OCI-LY1 (cell line): Measurements from ENCODE around the gene MARS1.

Experiments
- H2AFZ ChIP-seq: fragments of 200-600 bp; sonication (generic), shearing (Covaris generic); 2 replicates; pipeline ENCODE4 v1.6.0; 2014; ENCODE audit warnings: antibody characterized with exemption, mild to moderate bottlenecking, low read length
- H3F3A ChIP-seq: fragments of 200-600 bp; sonication (generic), shearing (Covaris generic); 2 replicates; pipeline ENCODE4 v1.6.0; 2014; ENCODE audit warnings: mild to moderate bottlenecking, antibody characterized with exemption, low read length, moderate library complexity; ENCODE audit not compliant: insufficient read depth
- H3K27ac ChIP-seq: fragments of 200-600 bp; sonication (generic); 2 replicates; pipeline ENCODE4 v1.5.1; 2014; ENCODE audit warnings: low read length, mixed run types, mild to moderate bottlenecking, low read depth; ENCODE audit not compliant: poor library complexity, severe bottlenecking
- H3K27me3 ChIP-seq: fragments of 200-600 bp; sonication (generic); 2 replicates; pipeline ENCODE4 v1.6.0; 2014; ENCODE audit warnings: antibody characterized with exemption, mild to moderate bottlenecking, low read length, moderate library complexity; ENCODE audit not compliant: insufficient read depth
- H3K36me3 ChIP-seq: fragments of 200-600 bp; sonication (generic); 2 replicates; pipeline ENCODE4 v1.6.1; 2014; ENCODE audit warnings: mild to moderate bottlenecking, antibody characterized with exemption, low read length, moderate library complexity, mixed read lengths; ENCODE audit not compliant: insufficient read depth
- H3K4me1 ChIP-seq: fragments of 200-600 bp; sonication (generic); 2 replicates; pipeline ENCODE4 v1.5.1; 2014; ENCODE audit warnings: mild to moderate bottlenecking, low read length, moderate library complexity; ENCODE audit not compliant: insufficient read depth, severe bottlenecking
- H3K4me2 ChIP-seq: fragments of 200-600 bp; sonication (generic), shearing (Covaris generic); 2 replicates; pipeline ENCODE4 v1.6.1; 2014; ENCODE audit warnings: low read length
- H3K4me3 ChIP-seq: fragments of 200-600 bp; sonication (generic); 2 replicates; pipeline ENCODE4 v1.5.1; 2014; ENCODE audit warnings: low read length, low read depth, mild to moderate bottlenecking, mixed read lengths; ENCODE audit not compliant: poor library complexity, severe bottlenecking
- H3K79me2 ChIP-seq: fragments of 200-600 bp; shearing (Covaris generic); 2 replicates; pipeline ENCODE4 v1.6.1; 2016; ENCODE audit warnings: mixed run types, low read length, mixed read lengths; ENCODE audit not compliant: insufficient read depth
- H3K9ac ChIP-seq: fragments of 200-600 bp; sonication (generic), shearing (Covaris generic); 2 replicates; pipeline ENCODE4 v1.6.1; 2014; ENCODE audit warnings: mild to moderate bottlenecking, low read length, mixed read lengths
- H3K9me2 ChIP-seq: fragments of 200-600 bp; sonication (generic), shearing (Covaris generic); 2 replicates; pipeline ENCODE4 v1.6.1; 2014; ENCODE audit warnings: low read depth, mild to moderate bottlenecking, low read length, mixed read lengths
- H3K9me3 ChIP-seq: fragments of 200-600 bp; shearing (Covaris generic); 2 replicates; pipeline ENCODE4 v1.6.1; 2014; ENCODE audit warnings: low read length, mixed read lengths
- H4K20me1 ChIP-seq: fragments of 200-600 bp; sonication (generic), shearing (Covaris generic); 2 replicates; pipeline ENCODE4 v1.6.0; 2016; ENCODE audit warnings: mild to moderate bottlenecking, low read length; ENCODE audit not compliant: insufficient read depth
- EZH2 ChIP-seq: fragments of 200-600 bp; sonication (generic), shearing (Covaris generic); IDR thresholded peaks from 2 replicates; pipeline ENCODE4 v1.8.0; 2017; ENCODE audit warnings: borderline replicate concordance, mixed run types, mild to moderate bottlenecking, antibody characterized with exemption, low read length, moderate library complexity, mixed read lengths
- TF ChIP-seq, protein P1 (sequence below): fragments of 200-600 bp; sonication (generic), shearing (Covaris generic); IDR thresholded peaks from 2 replicates; pipeline ENCODE4 v1.5.1; 2017; ENCODE audit warnings: mild to moderate bottlenecking, antibody characterized with exemption, low read length, moderate library complexity, mixed read lengths

Gene MARS1

DNA sequence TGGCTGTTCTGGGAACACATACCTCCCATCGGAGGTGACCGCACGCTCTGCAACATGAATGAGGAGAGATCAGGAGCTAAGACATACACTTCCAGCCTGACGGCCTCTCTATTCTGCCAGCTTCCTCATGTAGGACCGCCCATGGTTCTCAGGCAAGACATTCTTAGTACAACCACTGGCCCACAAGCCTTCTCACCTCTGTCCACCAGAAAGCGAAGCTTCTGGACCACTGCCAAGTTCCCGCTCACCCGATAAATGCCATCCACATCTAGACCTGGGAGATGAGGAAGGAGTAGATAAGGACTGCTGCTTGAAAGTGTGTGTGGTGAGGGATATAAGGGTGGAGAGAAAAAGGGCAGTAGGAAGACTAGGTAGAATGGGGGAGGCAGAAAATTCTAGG lies 13.4 kb upstream of the MARS1 start:
- H3K79me2 ChIP-seq, result no peaks in the 10 kb centered on the region
- TF ChIP-seq, protein P1, sequence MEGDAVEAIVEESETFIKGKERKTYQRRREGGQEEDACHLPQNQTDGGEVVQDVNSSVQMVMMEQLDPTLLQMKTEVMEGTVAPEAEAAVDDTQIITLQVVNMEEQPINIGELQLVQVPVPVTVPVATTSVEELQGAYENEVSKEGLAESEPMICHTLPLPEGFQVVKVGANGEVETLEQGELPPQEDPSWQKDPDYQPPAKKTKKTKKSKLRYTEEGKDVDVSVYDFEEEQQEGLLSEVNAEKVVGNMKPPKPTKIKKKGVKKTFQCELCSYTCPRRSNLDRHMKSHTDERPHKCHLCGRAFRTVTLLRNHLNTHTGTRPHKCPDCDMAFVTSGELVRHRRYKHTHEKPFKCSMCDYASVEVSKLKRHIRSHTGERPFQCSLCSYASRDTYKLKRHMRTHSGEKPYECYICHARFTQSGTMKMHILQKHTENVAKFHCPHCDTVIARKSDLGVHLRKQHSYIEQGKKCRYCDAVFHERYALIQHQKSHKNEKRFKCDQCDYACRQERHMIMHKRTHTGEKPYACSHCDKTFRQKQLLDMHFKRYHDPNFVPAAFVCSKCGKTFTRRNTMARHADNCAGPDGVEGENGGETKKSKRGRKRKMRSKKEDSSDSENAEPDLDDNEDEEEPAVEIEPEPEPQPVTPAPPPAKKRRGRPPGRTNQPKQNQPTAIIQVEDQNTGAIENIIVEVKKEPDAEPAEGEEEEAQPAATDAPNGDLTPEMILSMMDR, result no peak
- no peak for TF ChIP-seq EZH2
- no peaks in the 10 kb centered on the region for H3K27me3 ChIP-seq
- no peaks in the 10 kb centered on the region for H3F3A ChIP-seq
- no peak overlapping the region for H3K27ac ChIP-seq
- no peak overlapping the region for H3K9ac ChIP-seq
- H3K4me1 ChIP-seq, result peaks cover 35% of the 10 kb centered on the region
- no peaks in the 10 kb centered on the region; the same call in 1 of the 2 replicates for H3K36me3 ChIP-seq
- H4K20me1 ChIP-seq, result no peaks in the 10 kb centered on the region
- H3K4me2 ChIP-seq, result no peak overlapping the region
- H3K9me3 ChIP-seq, result no peaks in the 10 kb centered on the region
- no peak overlapping the region for H2AFZ ChIP-seq
- no peak overlapping the region for H3K4me3 ChIP-seq
- H3K9me2 ChIP-seq, result no peaks in the 10 kb centered on the region

DNA sequence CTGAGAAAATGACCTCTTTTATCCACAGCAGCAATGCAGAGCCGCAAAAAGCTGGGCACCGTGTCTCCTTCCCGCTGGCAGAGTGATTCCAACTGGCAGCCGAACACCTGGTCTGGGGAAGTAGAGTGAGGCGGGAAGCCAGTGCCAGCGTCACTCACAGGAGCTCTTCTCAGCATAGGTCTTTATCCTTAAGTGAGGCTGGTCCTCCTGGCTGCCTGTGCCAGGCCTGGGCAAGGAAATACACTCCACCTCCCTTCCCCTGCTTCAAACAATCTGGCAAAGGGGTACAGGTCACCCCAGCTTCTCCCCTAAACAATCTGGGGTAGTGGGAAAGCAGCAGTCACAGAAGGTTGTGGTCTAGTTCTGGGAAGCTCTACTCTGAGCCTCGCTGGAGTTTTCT lies 13.0 kb upstream of the MARS1 start:
- H3K27me3 ChIP-seq, result no peaks in the 10 kb centered on the region

DNA sequence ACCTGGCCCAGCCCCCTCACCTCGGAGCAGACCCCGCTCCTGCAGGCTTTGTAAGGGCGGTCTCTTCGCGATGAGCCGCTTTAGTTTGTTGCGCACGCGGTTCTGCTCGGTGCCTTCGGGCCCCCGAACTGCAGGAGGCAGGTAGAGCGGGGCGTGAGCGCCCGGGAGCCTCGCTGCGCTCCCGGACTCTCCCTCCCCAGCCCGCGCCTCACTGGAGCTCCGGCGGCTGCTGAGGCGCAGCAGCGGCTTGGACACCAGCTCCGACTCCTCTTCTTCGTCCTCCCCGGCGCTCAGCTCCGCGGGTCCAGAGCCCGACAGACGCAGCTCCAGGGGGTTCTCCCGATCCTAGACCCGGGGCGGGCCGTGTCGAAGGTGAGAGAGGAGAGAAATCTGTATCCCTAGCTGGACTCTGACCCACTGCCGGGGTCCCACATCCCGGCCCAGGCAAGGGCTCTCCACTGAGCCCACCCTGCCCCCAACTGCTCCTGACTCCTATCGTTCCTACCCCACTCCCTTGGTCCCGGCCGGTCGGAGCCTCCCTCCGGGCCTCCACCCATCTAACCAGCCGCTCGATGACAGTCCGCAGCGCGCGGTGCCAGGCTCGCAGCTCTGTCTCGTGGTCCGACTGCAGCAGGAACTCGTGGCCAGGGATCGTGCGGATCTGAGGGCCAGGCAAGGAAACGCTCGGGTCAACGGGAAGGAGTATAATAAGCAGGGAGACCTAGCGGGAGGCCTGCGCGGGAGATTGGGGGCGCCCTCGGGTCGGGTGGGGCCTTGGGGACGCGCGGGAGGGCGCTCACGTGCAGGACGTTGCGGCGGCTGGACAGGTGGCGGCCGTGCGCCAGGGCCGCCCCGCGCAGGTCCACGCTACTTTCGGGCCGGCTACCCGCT lies 12.4 kb upstream of the MARS1 start:
- H3K27me3 ChIP-seq, result no peaks in the 10 kb centered on the region
- TF ChIP-seq, protein P1, result no peak
- no peak for TF ChIP-seq EZH2
- peak overlapping the region; percentile 57 for H3K4me3 ChIP-seq
- no peaks in the 10 kb centered on the region; the same call in 1 of the 2 replicates for H3K36me3 ChIP-seq
- H3K4me1 ChIP-seq, result peaks cover 46% of the 10 kb centered on the region
- no peaks in the 10 kb centered on the region for H4K20me1 ChIP-seq
- no peaks in the 10 kb centered on the region for H3K9me2 ChIP-seq
- no peak overlapping the region for H2AFZ ChIP-seq
- peak overlapping the region; percentile 74 for H3K4me2 ChIP-seq
- no peaks in the 10 kb centered on the region for H3K9me3 ChIP-seq
- H3F3A ChIP-seq, result no peaks in the 10 kb centered on the region
- H3K9ac ChIP-seq, result no peak overlapping the region
- no peak overlapping the region for H3K27ac ChIP-seq
- no peaks in the 10 kb centered on the region for H3K79me2 ChIP-seq

More for the DNA sequence above, 13.0 kb upstream of the MARS1 start:
- Histone ChIP-seq H3K4me2 (no peak overlapping the region), H3K36me3 (no peaks in the 10 kb centered on the region; the same call in 1 of the 2 replicates), H3K9me3 (no peaks in the 10 kb centered on the region), H3K27ac (no peak overlapping the region), H3K4me1 (peaks cover 39% of the 10 kb centered on the region), H3K4me3 (no peak overlapping the region), H3K9ac (no peak overlapping the region), H2AFZ (no peak overlapping the region), H3F3A (no peaks in the 10 kb centered on the region), H3K9me2 (no peaks in the 10 kb centered on the region), H3K79me2 (no peaks in the 10 kb centered on the region), H4K20me1 (no peaks in the 10 kb centered on the region)
- TF ChIP-seq EZH2, result no peak
- TF ChIP-seq, protein P1, result no peak
